Right lobe of liver (tissue), 6 donors: ENCODE data around the gene IL17REL. TPM values are rescaled to one million over a fixed set of nuclear protein-coding genes. Genes with fewer than 3 reads are reported as not detected.
A peak's percentile ranks its signal among the peaks of the same experiment; 100 is the strongest.

Experiments used
- ATAC-seq, 4 donors: fragments of 200-7000 bp; cut with Tn5 transposase; one replicate each; pipeline ENCODE4 v1.9.1; 2020; ENCODE audit warnings: mild to moderate bottlenecking in 4 of 4, moderate library complexity in 4 of 4
- DNase-seq, 3 donors: peaks; one replicate each; pipeline ENCODE4 v3.0.0-alpha.2; 2020
- H3K27ac ChIP-seq, 3 donors: fragments of 200-600 bp; one replicate each; pipeline ENCODE4 v1.8.0; 2022
- H3K27me3 ChIP-seq, 2 donors: fragments of 200-600 bp; one replicate each; pipeline ENCODE4 v1.8.0; 2022
- H3K36me3 ChIP-seq, 4 donors: fragments of 200-600 bp; sonication (generic) in 1 of 4; one replicate each; pipeline versions ENCODE4 v1.5.1 to v1.8.0; 2017 to 2022; ENCODE audit warnings: control low read depth in 1 of 4
- H3K4me1 ChIP-seq, 4 donors: fragments of 200-600 bp; sonication (generic) in 1 of 4; one replicate each; pipeline versions ENCODE4 v1.5.1 to v1.8.0; 2017 to 2022; ENCODE audit warnings: control low read depth in 1 of 4
- H3K4me3 ChIP-seq, 3 donors: fragments of 200-600 bp; one replicate each; pipeline ENCODE4 v1.8.0; 2022
- H3K9me3 ChIP-seq, 4 donors: fragments of 200-600 bp; sonication (generic) in 1 of 4; one replicate each; pipeline versions ENCODE4 v1.5.1 to v1.8.0; 2017 to 2022; ENCODE audit warnings: control low read depth in 1 of 4
- CTCF ChIP-seq, 4 donors: fragments of 200-600 bp in 3 of 4; fragments of 450-650 bp in 1 of 4; IDR thresholded peaks; one replicate each; pipeline versions ENCODE4 v1.5.1 to v1.8.0; 2016 to 2022; ENCODE audit warnings: antibody characterized with exemption in 4 of 4, mild to moderate bottlenecking in 2 of 4
- POLR2A ChIP-seq: fragments of 450-650 bp; IDR thresholded peaks from one replicate; pipeline ENCODE4 v1.6.1; 2017; ENCODE audit warnings: antibody characterized with exemption, mild to moderate bottlenecking
- WGBS: methylation state at CpG from one replicate; pipeline ENCODE4 v1.1.6; 2018; ENCODE audit warnings: low coverage, low lambda C conversion rate; ENCODE audit not compliant: insufficient coverage; ENCODE audit errors: missing lambda C conversion rate; 5-methylcytosine and 5-hydroxymethylcytosine counted together
- intact Hi-C, 2 donors: fragments of 100-400 bp; cut with DNase I; formaldehyde crosslinking; loops; one replicate each; pipeline versions ENCODE4 v1.11.2 to v1.14.1; 2022
- total RNA-seq, 6 experiments: library from RNA; depleted of rRNA in 2 of 6; stranded (reverse); fragments of >200 nt in 2 of 6; fragmentation: NEBNext Ultra II Directional in 3 of 6; extraction: Animal tissue kit (Norgen Biotek cat#: 25700) in 3 of 6; gene quantifications; one replicate each; pipeline versions ENCODE4 v1.1.0 to v1.2.4, GENCODE V29; 2016 to 2023
- donor health status: DM: no; HTN: yes; CAD: no.
- donor health status: DM: no; HTN: no; CAD: no.
- donor health status: DM: no; HTN: no; CAD: no.
- donor health status: DM: no; HTN: yes; CAD: no.
- donor health status: DM: no; HTN: yes; CAD: no.

The IL17REL gene
- total RNA-seq, 6 experiments from 2014 or later, result not detected

DNA sequence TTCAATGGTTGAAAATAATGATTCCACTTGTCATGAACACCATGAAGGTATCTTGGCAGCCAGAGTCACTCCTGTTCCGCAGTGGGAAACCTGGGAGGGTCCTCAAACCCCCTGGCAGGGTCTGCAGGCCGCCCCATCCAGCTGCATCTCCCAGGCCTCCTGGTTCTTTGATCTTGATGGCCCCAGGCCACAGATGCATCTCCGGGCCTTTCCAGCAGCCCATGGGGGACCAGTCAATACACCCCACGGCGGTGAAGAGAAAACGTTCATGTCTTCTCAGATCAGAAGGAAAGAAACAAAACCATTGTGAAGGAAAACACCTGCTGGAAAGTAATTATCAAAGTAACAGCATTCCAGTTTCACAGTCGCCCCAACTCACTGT, 47.3 kb upstream of the IL17REL start:
- TF ChIP-seq CTCF (IDR thresholded peaks at IDR 0.05) (no peak), POLR2A (no peak)

GRCh38 chr22:50058906-50059880, 46.6 kb upstream of the IL17REL start:
- Histone ChIP-seq H3K36me3 (no peaks in the 10 kb centered on the region), H3K27me3 (peaks cover 0 to 7% of the 10 kb centered on the region in 2 donors), H3K9me3 (no peaks in the 10 kb centered on the region), H3K4me1 (no peaks in the 10 kb centered on the region), H3K27ac (no peak overlapping the region), H3K4me3 (no peak overlapping the region)
- TF ChIP-seq POLR2A (no peak), CTCF (IDR thresholded peaks at IDR 0.05) (no peak)
- intact Hi-C loops, result no loop called here
- ATAC-seq (no peak), DNase-seq (peak in 1 of 3 donors; percentile 42)
- 12% methylated on average over 25 of the region's 31 CpGs for WGBS

More for the DNA sequence above, 47.3 kb upstream of the IL17REL start:
- 64% methylated on average over 5 of the region's 7 CpGs for WGBS
- no peak overlapping the region for H3K4me3 ChIP-seq
- H3K27ac ChIP-seq, result no peak overlapping the region
- peaks cover 0 to 7% of the 10 kb centered on the region in 2 donors for H3K27me3 ChIP-seq
- ATAC-seq, result no peak
- H3K36me3 ChIP-seq, result no peaks in the 10 kb centered on the region
- H3K4me1 ChIP-seq, result no peaks in the 10 kb centered on the region
- no peaks in the 10 kb centered on the region for H3K9me3 ChIP-seq
- intact Hi-C loops, result no loop called here
- peak in 1 of 3 donors; percentile 14 for DNase-seq

DNA sequence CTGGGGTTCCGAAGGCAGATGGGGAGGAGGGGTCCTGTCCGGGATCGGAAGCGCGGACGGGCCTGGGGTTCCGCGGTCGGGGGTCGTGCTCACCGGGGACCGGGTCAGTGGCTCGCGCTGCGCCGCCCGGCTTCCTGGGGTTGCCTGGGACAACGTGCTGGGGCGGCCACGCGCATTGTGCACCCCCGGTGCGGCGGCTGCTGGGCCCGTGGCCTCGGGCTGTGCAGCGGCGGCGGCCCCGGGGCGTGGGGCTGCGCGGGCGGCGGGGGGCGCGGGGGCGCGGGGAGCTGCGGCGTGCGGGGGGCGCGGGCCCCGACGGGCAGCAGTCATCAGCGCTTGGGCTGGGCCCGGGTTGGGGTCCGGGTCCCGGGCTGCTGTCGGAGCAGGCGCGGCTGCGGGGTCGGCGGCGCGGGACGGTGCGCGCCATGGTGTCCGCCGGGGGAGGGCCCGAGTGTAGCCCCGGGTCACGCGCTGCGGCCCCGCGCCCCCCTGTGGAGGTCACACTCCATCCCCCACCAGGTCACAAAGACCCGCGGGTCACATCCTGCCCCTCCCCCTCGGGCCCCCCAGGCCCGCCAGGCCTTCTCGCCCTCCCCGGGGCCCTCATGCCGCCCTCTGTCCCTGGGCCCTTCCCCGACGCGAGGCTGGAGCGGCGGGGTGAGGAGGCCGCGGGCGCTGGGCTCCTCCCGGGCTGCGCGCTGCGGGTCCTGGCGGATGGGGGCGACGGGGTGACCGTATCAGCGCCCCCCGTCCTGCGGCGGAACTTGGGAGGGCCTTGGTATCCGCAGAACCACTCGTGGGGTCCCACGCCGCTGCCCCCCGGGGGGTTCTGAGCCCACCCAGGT, 45.7 kb upstream of the IL17REL start, which contains the start of gene TTLL8:
Gene TTLL8, minus strand, starts transcription at position 238 of the 845 bp plus-strand sequence.
- no peaks in the 10 kb centered on the region for H3K36me3 ChIP-seq
- TF ChIP-seq CTCF (IDR thresholded peaks at IDR 0.05), result no peak
- no peak for TF ChIP-seq POLR2A
- no peak within 1 kb of the TSS for H3K4me3 ChIP-seq
- peaks cover 0 to 7% of the 10 kb centered on the region in 2 donors for H3K27me3 ChIP-seq
- ATAC-seq (no peak), DNase-seq (peak in 1 of 3 donors; percentile 48)
- intact Hi-C loops, result no loop called here
- no peaks in the 10 kb centered on the region for H3K9me3 ChIP-seq
- H3K4me1 ChIP-seq, result no peaks in the 10 kb centered on the region
- no peak within 1 kb of the TSS for H3K27ac ChIP-seq
- 16% methylated on average over 8 of the region's 102 CpGs for WGBS

DNA sequence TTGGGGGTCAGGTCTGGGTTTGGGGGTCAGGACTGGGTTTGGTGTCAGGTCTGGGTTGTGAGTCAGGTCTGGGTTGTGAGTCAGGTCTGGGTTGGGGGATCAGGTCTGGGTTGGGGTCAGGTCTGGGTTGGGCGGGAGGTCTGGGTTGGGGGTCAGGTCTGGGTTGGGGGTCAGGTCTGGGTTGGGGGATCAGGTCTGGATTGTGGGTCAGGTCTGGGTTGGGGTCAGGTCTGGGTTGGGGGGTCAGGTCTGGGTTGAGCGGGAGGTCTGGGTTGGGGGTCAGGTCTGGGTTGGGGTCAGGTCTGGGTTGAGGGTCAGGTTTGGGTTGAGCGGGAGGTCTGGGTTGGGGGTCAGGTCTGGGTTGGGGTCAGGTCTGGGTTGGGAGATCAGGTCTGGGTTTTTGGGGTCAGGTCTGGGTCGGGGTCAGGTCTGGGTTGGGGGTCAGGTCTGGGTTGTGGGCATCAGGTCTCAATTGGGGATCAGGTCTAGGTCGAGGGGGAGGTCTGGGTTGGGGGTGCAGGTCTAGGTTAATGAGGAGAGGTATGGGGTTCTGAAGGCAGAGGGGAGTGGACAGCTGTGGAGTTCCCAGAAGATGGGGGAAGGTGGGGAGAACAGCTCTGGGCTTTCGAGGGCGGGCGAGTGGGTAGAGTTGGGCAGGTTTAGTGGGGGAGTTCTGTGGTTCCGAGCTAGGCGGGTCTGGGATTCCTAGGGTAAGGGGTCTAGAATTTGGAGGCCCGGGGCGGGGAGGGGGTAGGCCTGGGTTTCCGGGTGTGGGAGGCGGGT, 44.9 kb upstream of the IL17REL start:
- 62% methylated on average over 12 of the region's 14 CpGs for WGBS
- no peaks in the 10 kb centered on the region for H3K4me1 ChIP-seq
- no peak overlapping the region for H3K4me3 ChIP-seq
- ATAC-seq, result no peak
- no peaks in the 10 kb centered on the region for H3K9me3 ChIP-seq
- peaks cover 0 to 7% of the 10 kb centered on the region in 2 donors for H3K27me3 ChIP-seq
- TF ChIP-seq CTCF (IDR thresholded peaks at IDR 0.05) (no peak), POLR2A (no peak)
- H3K36me3 ChIP-seq, result no peaks in the 10 kb centered on the region
- intact Hi-C loops, result no loop called here
- peak in 1 of 3 donors; percentile 30 for DNase-seq
- no peak overlapping the region for H3K27ac ChIP-seq
